ENCODE measurements around the gene PABPN1.
A peak's percentile ranks its signal among the peaks of the same experiment; 100 is the strongest.
"Not testable (repeated sequence)": the region's sequence is repeated elsewhere in the genome, so short reads cannot be mapped to it uniquely, and the experiment has no call there.

Gene PABPN1

DNA sequence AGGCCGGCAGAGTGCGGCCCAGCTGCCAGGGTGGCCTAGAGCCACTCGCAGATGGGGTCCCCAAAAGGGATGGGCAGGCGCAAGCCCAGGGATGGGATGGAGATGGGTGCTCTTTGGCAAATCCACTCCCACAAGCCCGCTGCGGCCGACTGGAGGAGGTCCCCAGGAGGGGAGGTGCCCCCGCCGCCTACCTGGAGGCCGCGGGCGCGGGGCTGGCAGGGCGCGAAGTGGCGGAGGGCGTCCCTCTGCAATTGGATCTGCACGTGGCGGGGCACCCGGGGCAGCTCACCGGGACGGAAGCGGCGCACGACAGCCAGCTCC is 19.3 kb upstream of the PABPN1 start:
- DNase-seq, result no peak

DNA sequence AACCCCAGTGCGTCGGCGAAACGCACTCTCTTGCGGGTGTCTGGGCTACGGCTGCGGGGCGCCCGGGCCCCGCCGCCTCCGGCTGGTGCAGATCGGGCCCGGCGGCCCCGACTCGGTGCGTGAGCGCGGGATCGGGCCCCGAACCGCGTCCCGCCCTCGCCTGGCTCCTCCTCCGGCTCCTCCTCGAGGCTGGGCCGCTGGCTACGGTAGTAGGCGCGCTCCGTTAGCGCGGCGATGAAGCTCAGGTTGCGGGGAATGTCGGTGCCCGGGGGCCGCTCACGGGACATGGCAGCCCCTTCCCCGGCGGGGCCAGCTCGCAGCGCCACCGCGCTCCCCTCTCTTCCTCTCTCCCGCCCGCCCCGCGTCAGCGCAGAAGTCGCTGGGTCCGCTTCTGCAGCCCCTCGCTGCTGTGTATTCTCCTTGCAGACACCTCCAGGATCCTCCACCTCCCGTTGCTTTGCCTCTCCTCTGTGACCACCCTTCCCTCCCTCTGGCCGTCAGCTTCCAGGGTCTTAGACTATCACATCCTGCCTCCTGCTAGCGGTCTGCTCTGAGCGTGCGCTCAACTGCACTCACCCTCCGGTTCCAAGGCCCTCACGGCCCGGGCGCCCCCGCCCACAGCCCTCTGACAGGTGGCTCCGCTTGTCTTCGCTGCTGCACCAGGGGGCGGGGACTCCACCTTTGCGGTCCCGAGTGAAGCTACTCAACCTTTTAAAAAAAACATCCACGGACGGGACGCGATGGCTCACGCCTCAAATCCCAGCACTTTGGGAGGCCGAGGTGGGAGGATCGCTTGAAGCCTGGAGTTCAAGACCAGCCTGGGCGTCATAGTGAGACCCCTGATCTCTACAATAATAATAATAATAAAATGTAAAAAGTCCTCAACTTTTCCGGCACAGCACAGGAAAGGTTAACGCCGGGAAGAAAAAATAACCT is 18.7 kb upstream of the PABPN1 start, which contains the start of gene PPP1R3E:
Gene PPP1R3E (minus strand): TSS at position 570 of the 936 bp plus-strand sequence. CDS start 283 bp downstream, at position 287.
- DNase-seq, result peak; percentile 43

- peak; percentile 60 for DNase-seq
Observed at GRCh38 chr14:23306412-23307145, 14.7 kb upstream of the PABPN1 start, which contains the start of gene BCL2L2. Gene BCL2L2, plus strand, starts transcription at chr14:23306833. Its CDS starts 935 bp downstream, at chr14:23307768.

GRCh38 chr14:23307146-23307530 is 14.1 kb upstream of the PABPN1 start:
- DNase-seq, result no peak

- no peak for DNase-seq
Observed at GRCh38 chr14:23307687-23308644, 13.3 kb upstream of the PABPN1 start.

- no peak for DNase-seq
Observed at GRCh38 chr14:23308721-23309445, 12.4 kb upstream of the PABPN1 start.

DNA sequence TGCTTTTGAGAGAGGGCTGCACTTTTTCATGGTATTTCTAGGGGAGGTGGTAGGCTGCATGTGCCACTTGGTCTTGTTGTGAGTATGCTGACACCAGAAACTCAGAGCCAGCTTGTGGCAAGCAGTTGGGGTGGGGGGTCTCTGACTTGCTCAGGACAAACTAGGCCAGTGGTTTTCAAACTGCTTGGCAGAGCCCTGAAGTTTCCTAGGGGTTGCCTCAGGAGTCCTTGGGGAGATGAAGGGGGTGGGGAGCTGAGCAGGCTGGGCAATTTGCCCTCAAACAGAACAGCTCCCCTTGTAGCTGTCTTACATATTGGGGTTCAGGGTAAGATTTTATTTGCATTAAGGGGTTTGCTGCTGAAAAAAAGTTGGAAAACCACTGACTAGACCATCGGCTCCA is 10.7 kb upstream of the PABPN1 start:
- no peak for DNase-seq

GRCh38 chr14:23316300-23316699 is 5.0 kb upstream of the PABPN1 start:
- DNase-seq, result no peak

- no peak for DNase-seq
Observed at GRCh38 chr14:23319746-23320583, 1.3 kb upstream of the PABPN1 start.

DNA sequence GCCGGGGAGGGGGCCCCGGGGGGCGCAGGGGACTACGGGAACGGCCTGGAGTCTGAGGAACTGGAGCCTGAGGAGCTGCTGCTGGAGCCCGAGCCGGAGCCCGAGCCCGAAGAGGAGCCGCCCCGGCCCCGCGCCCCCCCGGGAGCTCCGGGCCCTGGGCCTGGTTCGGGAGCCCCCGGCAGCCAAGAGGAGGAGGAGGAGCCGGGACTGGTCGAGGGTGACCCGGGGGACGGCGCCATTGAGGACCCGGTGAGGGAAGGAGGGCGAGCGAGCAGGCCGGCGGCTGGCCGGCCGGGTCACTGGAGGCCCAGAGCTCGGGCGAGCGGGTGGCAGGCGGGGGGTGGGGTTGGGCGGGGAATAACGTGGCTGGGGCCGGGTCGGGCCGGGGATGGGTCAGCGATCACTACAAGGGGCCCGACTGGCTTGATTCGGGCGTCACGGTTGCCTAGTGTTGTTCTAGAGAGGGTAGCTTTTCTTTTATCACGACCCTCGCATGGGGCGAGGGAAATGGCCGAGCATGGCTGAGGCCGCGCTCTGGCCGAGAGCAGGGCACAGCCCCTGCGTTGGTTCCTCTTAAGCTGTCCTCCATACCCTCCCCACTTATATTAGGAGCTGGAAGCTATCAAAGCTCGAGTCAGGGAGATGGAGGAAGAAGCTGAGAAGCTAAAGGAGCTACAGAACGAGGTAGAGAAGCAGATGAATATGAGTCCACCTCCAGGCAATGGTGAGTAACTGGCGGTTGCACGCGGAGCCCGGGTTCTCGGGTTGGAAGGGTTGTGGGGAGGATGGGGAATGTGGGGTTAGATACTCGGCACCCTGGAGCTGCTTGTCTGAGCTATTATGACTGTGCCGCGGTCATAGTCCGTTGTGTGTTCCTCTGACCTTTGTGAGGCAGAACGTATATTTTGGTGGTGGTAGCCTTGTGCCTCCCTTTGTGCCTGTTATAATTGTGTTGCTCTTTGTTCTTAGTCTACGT is 603 bp downstream of the PABPN1 start:
- peak; percentile 22 for DNase-seq

DNA sequence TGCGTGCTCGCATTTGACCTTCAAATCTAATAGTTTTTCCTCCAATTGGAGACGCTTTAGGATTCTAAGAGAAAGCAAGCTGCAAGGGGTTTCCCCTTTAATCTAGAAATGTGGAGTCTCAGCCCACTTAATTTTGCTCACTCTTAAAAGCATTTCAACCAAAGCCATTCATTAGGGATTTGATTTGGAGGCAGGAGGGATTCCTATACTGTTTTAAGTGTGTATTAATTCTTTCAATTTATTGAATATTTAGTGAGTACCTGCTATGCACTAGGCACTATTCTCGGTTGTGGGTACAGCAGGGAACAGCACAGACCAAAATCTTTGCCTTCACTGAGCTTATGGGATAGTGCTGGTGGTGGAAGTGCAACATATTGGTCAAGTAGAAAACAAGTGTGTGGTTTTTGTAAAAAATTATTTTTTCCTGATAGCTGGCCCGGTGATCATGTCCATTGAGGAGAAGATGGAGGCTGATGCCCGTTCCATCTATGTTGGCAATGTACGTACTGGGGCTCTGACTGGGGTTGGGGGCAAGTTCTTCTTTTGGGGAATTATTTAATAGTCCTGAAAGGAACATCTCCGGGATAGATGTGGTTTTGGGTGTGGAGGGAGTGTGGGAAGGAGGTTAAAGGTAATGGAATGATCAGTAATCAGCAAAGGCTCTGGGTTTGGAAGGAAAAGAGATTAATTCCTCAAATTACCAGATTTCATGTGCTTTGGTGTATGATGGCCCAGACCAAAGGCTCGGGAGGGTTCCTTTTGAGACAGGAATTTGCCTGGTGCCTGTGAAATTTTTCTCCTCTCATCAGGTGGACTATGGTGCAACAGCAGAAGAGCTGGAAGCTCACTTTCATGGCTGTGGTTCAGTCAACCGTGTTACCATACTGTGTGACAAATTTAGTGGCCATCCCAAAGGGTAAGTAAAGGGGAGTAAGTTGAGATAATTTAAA is 1.6 kb downstream of the PABPN1 start:
- DNase-seq, result no peak

DNA sequence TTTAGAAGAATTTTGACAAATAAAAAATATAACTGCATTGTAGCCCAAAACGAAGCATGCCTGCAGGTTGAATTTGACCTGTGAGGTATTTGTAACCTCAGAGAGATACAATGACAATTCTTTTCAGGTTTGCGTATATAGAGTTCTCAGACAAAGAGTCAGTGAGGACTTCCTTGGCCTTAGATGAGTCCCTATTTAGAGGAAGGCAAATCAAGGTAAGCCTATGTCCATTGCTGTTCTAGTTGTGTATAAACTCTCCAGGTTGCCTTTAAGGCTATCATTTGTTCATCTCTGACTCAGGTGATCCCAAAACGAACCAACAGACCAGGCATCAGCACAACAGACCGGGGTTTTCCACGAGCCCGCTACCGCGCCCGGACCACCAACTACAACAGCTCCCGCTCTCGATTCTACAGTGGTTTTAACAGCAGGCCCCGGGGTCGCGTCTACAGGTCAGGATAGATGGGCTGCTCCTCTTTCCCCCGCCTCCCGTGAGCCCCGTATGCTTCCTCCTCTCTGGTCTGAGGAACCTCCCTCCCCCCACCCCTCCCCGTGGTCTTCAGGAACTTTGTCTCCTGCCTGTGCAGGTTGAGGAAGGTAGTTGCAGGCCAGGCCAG is 2.7 kb downstream of the PABPN1 start:
- DNase-seq, result no peak

DNA sequence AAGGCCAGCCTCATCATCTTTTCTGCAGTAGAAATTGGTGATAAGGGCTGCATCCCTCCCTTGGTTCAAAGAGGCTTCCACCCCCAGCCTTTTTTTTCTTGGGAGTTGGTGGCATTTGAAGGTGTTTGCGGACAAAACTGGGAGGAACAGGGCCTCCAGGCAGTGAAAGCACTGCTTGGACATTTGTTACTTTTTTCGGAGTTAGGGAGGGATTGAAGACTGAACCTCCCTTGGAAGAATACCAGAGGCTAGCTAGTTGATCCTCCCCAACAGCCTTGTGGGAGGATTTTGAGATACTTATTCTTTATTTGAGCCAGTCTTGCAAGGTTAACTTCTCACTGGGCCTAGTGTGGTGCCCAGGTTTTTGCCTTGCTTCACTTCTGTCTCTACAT is 3.2 kb downstream of the PABPN1 start:
- no peak for DNase-seq

GRCh38 chr14:23324993-23325392 is 3.7 kb downstream of the PABPN1 start:
- no peak for DNase-seq

GRCh38 chr14:23325746-23326145 is 4.5 kb downstream of the PABPN1 start:
- DNase-seq, result not testable (repeated sequence)

GRCh38 chr14:23326491-23327332 is 5.5 kb downstream of the PABPN1 start:
- no peak for DNase-seq

All from MV-4-11 (cell line).